ENCODE measurements around the gene SEMA3D. TPM values are rescaled to one million over a fixed set of nuclear protein-coding genes. Genes with fewer than 3 reads are reported as not detected.

Gene SEMA3D
- total RNA-seq, 2 donors from 2014 or later: 1.4 to 1.5 TPM

DNA sequence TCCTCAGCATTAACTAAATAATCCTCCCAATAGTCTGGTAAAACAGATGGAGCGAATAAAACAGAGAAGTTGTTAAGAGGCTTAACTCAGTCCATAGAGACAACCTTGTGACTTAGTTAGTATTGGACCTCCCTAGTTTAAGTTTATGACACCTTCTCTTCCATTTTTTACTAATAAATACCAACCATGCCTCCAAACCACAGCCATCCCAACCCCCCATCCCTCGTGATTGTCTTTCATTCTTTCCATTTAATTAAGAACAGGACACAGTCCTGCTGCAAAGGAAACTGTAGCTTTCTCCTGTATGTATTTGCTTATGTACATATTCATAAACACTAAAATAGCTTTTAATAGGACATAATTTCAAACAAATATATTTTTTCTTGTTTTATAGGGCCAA is 238.2 kb downstream of the SEMA3D start:
- no peak overlapping the region for H3K4me3 ChIP-seq
- no peaks in the 10 kb centered on the region for H3K36me3 ChIP-seq
- TF ChIP-seq, protein P1, sequence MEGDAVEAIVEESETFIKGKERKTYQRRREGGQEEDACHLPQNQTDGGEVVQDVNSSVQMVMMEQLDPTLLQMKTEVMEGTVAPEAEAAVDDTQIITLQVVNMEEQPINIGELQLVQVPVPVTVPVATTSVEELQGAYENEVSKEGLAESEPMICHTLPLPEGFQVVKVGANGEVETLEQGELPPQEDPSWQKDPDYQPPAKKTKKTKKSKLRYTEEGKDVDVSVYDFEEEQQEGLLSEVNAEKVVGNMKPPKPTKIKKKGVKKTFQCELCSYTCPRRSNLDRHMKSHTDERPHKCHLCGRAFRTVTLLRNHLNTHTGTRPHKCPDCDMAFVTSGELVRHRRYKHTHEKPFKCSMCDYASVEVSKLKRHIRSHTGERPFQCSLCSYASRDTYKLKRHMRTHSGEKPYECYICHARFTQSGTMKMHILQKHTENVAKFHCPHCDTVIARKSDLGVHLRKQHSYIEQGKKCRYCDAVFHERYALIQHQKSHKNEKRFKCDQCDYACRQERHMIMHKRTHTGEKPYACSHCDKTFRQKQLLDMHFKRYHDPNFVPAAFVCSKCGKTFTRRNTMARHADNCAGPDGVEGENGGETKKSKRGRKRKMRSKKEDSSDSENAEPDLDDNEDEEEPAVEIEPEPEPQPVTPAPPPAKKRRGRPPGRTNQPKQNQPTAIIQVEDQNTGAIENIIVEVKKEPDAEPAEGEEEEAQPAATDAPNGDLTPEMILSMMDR (IDR thresholded peaks at IDR 0.05): no peak
- DNase-seq (ENCODE audit: low spot score): no peak
- no peak overlapping the region for H3K27ac ChIP-seq
- no peaks in the 10 kb centered on the region for H3K27me3 ChIP-seq
- no peaks in the 10 kb centered on the region for H3K9me3 ChIP-seq
- no peaks in the 10 kb centered on the region for H3K4me1 ChIP-seq

DNA sequence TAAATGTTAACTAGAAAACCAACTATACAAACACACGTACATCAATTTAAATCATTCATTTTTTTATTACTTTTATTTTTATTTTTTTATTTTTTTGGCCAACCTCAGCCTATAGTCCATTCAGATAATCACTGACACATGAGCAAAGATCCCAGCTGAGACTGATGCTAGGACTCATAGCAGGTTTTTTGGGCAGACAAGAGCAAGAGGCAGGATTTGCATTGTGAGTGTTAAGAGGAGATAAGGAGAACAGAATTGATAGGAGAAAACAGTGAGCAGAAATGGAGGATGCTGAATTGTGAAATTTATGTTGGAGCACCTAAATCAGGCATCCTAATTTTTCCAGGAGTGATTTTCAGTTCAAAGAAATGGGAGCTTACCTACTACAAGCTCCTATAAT is 240.3 kb downstream of the SEMA3D start:
- no peaks in the 10 kb centered on the region for H3K4me1 ChIP-seq
- no peak for DNase-seq (ENCODE audit: low spot score)
- H3K36me3 ChIP-seq: no peaks in the 10 kb centered on the region
- H3K27me3 ChIP-seq: no peaks in the 10 kb centered on the region
- no peaks in the 10 kb centered on the region for H3K9me3 ChIP-seq
- TF ChIP-seq, protein P1 (IDR thresholded peaks at IDR 0.05): no peak
- no peak overlapping the region for H3K27ac ChIP-seq
- no peak overlapping the region for H3K4me3 ChIP-seq
